ENCODE measurements around the gene FIGN.

The FIGN gene

DNA sequence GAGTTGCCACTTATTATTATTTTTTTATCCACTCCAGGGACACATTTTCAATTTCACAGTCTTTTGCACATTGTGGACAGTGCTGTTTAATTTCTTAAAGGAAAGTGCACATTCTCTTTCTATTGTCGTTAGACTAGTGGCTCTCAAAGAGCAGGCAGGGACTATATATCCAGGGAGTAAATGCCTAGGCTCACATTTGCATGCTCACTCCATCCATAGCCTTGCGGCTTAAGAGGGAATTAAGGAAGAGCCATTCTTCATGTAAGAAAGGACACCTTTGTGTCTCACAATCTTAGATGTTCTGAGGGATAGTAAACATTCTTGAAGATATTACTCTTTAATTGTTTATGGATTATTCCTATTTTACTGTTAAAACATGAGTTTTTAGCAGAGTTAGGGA lies 70.8 kb downstream of the FIGN start:
- DNase-seq (ENCODE audit: low spot score): no peak

DNA sequence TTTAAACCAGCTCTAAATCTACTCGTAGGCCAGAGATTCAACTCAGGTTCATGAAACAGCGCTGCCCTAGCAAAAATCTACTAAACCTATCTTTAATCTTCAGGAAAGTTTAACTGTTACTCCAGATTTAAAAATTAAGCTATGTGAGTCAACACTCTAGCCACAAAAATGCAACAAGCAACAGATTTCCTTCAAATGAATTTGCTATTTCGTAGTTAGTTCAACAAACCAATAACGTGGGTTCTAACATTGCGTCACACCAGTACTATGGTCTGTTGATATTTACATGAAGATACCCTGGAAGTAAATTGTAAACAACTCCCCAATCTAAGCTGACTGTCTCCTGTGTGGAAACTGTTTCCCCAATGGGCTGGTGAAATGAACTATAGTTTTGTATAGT lies 71.2 kb downstream of the FIGN start:
- peak; percentile 30 for DNase-seq (ENCODE audit: low spot score)

DNA sequence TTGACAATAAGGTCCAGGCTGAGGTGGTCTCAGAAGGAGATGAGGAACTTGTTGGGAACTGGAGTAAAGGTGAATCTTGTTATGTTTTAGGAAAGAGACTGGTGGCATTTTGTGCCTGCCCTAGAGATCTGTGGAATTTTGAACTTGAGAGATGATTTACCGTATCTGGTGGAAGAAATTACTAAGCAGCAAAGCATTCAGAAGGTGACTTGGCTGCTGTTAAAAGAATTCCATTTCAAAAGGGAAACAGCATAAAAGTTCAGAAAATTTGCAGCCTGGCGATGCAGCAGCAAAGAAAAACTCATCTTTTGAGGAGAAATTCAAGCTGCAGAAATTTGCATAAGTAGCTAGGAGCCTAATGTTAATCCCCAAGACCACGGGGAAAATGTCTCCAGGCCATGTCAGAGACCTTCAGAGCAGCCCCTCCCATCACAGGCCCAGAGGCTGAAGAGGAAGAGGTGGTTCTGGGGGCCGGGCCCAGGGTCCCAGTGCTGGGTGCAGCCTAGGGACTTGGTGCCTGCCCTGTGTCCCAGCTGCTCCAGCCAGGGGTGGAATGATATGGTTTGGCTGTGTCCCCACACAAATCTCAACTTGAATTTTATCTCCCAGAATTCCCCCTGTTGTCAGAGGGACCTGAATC lies 73.5 kb downstream of the FIGN start:
- no peak for DNase-seq (ENCODE audit: low spot score)

DNA sequence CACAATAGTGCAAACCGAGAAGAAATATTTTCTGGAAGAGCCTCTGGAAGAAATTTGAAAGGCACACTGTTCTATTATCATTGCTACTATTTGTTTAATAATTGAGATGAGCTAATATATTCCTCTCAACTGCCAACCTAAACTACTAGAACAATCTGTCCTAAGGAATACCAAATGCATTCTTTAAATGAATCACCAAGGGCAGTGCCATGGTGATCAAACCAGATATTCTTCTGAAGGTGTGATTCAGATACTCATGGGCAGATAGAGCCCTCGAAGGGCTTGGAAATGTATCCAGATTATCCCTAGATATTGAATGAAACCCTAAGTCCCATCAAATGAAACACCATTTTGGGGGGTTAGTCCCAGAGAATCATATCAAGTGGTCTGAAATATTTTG lies 76.6 kb downstream of the FIGN start:
- DNase-seq (ENCODE audit: low spot score): no peak

DNA sequence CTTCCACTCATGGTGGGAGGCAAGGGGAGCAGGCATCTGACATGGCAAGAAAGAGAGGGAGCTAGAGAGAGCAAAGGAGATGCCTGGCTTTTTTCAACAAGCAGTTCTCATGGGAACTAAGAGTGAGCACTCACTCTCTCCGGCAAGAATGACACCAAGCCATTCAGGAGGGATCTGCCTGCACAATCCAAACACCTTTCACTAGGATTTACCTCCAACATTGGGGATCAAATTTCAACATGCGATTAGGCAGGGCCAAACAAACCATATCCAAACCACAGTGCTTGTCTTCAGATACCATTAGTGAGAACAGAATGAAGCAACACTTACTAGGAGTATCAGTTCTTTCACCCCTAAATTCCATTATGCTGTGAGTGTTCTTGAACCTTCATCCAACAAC lies 77.3 kb downstream of the FIGN start:
- no peak for DNase-seq (ENCODE audit: low spot score)

DNA sequence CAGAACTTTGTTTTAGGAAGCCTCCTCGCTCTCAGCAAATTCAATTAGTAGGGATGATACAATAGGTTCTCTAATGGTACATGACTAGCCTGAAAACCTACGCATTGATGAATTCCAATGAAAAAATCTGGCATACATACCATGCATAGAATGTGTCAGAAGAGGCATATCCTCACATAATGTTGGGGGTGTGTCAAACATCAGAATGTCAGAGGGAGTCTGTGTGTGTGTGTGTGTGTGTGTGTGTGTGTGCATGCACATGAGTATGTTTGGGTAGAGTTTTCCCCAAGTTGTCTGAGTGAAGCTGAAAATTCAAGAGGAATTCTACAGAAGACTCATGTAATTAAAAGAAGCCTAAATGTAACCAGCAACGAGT lies 78.5 kb downstream of the FIGN start:
- DNase-seq (ENCODE audit: low spot score): no peak

DNA sequence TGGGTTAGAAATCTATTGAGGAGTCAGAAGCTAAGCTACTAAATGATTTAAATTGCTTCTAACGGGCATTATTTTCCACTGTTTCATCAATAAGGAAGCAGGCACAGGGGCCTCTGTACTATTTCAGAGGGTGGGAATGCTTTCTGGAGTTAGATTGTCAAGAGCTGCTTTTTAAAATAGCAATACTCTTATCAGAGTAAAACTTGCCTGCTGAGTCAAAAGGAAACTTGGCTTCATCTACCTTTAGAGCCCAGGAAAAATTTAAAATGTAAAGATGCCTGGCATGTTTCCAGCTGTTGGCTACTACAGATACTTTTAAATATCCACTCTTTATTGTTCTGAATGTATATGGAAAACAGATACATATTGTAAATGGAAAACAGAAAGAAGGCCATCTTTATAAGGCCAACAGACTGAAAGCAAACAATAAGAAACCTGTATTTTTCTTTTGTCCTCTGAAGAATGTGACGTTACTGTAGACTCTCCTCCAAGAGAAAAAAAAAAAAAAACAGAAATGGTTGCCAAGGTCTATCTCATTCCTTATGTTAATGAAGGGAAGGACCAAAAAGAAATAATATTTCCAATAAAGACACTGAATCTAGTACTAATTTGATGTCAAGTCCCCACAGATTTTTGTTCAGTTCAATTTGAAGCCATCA lies 79.1 kb downstream of the FIGN start:
- no peak for DNase-seq (ENCODE audit: low spot score)

DNA sequence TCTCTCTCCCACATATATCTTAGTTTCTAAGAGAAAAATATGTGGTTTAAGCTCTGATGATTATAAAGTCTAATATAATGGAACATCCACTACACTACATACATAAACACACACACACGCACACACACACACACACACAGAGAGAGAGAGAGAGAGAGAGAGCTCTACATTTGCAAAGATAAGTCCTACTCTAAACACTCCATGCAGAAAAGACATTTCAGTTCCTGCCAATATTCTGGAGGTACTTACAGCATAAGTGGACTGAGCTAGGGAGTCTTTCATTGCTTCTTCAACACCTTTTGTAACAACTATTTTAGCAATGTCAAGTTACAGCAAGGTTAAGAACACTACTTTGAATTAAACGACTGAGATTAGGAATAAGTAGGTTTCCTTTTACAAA lies 80.1 kb downstream of the FIGN start:
- DNase-seq (ENCODE audit: low spot score): no peak

DNA sequence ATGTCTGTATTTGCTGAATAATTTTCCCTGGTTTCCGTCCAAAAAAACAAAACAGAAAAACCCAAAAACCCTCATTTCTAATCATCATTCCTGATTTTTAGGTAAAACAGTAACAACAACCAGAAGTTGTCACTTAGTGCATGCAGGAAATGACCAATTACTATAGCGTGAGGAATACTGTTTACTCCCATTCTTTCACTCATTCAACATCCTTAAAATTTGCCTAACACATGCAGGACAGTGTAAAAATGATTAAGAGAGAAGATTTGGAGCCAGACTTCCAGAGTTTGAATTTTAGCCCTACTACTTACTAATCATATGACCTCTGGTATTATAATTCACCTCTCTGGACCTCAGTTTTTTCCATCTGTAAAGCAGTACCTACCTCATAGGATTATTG lies 83.1 kb downstream of the FIGN start:
- no peak for DNase-seq (ENCODE audit: low spot score)

DNA sequence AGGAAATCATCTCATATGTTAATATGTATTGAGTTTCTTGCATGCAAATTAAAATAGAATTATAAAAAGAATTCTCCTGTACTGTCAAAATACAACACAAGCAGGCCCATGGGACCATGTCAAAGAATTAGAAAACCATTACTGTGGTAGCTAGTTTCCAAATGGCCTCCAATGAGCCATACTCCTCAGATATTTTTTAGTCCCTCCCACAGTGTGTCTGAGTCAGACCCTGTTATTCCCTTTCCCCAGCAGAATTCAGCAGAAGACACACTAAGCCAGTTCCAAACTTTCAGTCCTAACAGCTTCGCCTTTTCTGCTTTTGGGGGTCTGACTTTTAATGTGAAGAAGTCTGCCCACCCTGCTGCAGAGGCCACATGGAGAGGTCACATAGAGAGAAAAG lies 86.7 kb downstream of the FIGN start:
- peak; percentile 15 for DNase-seq (ENCODE audit: low spot score)

DNA sequence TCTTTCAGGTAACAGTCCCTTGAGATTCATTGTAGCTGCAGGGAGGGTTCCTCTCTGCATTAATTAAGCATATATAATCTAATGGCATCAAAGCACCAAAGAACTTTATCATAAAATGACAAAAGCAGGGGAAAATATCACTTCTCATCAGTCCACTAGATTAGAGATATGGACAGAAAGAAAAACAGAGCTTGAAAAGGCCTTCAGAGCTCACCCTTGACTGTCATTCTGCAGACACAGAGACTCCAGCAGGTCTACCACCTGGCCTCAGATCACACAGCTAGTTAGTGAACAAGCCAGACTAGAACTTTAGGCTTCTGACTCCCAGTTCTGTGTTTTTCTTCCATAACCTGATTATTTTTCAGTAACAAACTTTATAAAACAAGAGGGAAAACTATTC lies 88.5 kb downstream of the FIGN start:
- DNase-seq (ENCODE audit: low spot score): no peak

DNA sequence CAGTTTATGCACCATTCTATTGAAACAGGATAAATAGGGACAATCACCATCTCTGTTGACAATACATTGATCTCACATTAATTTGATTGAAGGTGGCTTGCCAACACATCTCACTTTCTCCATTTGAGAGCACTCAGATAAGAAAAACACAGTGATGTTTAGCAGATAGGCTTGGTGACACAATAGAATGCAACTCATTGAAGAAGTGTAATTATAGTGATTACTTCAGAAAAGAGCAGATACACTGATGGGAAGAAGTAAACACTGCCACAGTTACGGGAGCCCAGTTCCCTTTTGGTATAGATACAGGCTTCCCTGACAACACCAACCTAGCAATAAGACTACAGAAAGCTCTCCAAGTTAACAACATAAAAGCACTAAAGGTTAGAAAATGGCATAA lies 89.1 kb downstream of the FIGN start:
- DNase-seq (ENCODE audit: low spot score): no peak

DNA sequence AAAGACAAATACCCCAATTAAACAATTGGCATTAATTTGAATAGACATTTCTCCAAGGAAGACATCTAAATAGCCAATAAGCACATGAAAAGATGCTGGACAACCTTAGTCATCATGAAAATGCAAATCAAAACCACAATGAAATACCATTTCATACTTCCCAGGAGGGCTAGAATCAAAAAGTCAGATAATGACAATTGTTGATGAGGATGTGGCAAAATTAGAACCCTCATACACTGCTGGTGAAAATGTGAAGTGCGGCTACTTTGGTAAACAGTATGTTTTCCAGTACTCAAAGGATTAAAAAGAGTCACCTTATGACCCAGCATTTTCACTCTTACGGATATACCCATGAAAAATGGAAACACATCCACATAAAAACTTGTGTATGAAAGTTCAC lies 91.6 kb downstream of the FIGN start:
- DNase-seq (ENCODE audit: low spot score): no peak

DNA sequence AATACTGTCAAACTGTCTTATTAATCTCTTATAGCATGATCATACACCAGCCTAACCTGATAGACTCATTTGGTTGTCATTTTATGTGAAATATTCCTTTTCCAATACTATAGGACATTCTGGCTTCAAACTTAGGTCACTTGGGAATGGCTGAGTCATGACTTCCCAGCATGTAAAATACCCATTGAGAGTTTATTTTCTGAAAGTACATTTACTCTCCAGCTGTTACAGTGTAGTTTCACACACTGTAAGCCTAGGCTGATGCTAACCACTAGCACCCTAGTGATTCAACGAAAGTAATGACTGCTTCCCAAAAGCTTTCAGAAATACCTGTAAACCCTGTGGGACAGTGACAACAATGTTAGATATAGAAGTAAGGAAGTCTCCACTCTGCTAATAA lies 93.8 kb downstream of the FIGN start:
- DNase-seq (ENCODE audit: low spot score): no peak

DNA sequence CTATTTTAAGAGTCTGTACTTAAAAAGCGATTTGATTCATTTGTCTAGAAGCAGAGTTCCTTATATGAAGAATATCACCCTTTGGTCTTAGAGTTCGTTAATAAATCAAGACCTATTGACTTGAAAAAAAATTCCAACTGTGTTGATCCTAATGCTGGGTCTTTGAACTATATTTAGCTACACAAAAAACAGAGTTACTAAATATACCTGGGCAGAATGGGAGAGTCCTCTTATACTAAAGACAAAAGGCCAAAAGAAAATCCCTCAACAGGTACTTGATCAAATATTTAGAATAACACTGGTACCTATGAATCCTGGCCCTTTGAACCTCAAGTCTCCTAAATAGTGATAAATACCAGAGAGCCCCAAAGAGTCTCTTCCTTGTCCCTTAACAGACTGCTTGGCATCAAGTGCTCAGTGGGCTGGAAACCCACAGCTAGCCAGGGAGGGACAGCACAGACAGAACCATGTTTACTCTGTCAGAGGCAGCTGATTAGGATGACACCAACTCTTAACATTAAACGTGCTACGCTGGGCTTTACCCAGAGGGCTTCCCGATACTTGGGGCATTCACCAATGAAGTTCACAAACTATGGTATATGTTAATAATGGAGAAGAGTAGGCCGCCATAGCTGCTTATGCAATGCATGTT lies 95.1 kb downstream of the FIGN start:
- DNase-seq (ENCODE audit: low spot score): no peak

DNA sequence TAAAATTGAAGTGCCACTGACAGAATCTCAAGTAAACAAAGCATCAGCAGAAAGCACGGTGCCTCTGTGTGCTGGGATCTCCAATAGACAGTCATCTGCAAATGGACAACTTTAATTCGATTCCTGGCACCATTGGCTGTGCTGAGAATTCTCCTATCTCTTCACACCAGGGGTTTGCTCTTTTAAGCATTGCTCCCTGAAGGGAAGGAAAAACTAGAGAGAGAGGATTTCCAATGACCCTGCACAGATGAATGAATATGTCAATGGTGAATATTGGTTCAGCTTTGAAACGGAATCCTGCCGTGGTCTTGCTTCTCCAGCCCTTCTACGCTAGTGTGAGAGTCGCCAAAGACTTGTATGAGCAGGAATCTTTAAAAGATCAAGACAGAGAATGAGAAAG lies 97.9 kb downstream of the FIGN start:
- DNase-seq (ENCODE audit: low spot score): no peak

DNA sequence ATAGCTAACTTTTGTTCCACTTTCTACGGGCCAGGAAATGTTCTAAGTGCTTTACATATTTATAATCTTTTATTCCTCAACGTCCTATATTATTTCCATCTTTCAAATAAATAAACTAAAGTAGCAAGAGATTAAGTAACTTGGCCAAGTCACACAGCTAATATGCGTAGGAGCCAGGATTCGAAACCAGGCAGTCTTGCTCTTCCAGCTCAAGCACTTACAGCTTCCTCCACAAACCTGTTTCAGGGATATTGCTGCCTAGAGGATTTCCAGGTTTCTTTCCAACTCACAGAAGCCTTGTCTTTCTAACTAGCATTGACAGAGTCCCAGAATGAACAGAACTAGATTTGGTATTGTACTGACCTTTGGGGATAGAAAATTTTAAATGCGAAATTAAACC lies 102.5 kb downstream of the FIGN start:
- DNase-seq (ENCODE audit: low spot score): no peak

DNA sequence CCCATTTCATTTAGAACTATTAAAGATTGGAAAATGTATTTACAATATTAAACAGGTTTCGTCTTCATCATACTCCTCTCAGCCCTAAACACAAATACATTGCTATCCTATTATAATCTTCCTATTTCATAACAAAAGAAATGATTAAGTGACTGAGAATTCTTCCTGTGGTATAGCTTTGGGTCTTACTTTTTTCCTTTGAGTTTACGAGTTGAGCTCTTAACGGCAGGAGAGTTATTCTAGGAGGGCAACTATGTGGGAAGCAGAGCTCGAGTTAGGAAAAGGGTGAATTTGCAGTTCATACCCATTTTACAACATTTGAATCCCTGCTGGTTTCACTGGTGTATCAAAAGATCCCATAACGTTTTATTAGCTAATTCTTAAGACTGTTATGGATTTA lies 105.0 kb downstream of the FIGN start:
- no peak for DNase-seq (ENCODE audit: low spot score)

DNA sequence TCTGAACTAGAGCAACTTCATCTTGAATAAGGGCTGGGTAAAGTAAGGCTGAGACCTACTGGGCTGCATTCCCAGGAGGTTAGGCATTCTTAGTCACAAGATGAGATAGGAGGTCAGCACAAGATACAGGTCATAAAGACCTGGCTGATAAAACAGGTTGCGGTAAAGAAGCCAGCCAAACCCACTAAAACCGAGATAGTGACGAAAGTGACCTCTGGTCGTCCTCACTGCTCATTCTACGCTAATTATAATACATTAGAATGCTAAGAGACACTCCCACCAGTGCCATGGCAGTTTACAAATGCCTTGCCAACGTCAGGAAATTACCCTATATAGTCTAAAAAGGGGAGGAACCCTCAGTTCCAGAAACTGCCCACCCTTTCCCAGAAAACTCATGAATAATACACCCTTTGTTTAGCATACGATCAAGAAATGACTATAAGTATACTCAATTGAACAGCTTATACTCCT lies 109.1 kb downstream of the FIGN start:
- DNase-seq (ENCODE audit: low spot score): no peak

DNA sequence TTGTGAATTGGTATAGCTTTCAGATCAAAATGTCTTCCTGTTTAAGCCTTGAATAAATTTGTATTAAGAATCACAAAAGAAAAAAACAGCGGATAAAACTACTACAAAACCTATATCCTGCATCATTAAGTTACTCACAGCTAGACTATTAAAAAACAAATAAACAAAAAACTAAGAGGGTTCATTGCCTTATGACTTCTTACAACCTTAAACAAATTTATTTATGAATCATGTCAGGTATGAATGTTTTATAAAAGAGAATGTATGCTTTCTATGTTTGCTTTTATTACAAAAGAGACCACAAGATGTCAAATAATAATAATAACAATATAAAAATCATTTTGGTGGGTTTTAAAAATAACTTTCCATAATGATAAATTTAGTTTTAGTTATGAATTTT lies 109.6 kb downstream of the FIGN start:
- DNase-seq (ENCODE audit: low spot score): no peak

DNA sequence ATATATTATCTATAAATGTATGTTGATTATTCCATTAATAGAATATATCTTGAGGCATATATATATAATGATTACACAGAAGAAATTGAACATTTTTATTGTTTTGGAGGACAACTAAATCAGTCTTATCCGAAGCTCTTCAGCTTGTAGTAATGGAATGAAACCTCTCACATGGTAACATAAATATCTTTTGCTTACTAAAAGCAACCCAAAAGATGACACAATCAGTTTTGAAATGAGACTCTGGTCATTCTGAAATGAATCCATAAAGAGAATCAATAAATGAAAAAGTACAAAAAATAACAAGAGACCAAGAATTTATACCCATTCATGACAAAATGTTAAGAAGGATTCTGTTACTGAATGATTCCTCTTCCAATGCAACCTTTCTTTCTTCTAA lies 110.2 kb downstream of the FIGN start:
- no peak for DNase-seq (ENCODE audit: low spot score)

DNA sequence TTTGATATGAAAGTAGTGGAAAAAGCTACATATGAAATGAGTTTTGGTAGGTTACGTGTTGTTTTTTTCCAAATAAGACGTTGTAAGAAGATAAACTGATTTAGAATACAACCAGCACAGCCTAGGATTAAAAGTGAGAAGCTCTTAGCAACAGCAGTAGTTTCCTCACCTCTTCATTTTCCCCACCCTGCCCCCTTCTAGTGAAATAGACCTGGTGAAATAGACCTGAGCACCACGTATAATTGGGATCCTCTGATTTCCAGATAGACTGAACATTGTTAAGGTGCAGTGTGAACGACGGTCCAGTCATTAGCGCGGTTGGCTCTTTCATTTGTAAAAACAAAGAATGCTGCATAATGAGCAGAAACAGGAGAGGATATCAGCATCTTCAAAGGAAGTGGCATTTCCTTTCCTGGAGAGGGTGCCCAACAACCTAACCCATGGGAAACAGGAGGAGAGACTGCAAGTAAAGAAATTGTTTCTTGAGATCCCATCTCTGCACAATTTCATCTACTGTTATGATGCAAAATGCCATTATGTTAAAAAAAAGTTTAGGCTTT lies 114.3 kb downstream of the FIGN start:
- no peak for DNase-seq (ENCODE audit: low spot score)

DNA sequence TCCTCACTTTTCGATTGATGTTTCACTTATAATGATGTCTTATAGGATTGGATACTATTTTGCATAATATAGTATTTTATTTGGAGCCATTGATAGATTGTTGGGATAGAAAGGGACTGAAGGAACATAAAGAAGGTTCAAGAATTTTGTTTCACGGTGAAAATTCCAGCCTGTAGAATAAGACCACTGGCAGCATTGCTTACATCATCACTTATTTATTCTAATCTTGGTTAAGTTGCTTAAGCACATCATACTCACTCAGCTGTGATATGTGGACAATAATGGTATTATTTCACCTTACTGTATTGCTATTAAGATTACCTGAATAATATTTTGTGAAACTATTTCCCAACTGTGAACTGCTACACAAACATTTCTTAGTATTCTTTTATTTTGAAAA lies 118.3 kb downstream of the FIGN start:
- DNase-seq (ENCODE audit: low spot score): no peak
